NCI-H1105 treated with DMSO at 0.1 percent for 48 hours (cell line): ENCODE results near the gene TYR.
"Not testable (repeated sequence)": the region's sequence is repeated elsewhere in the genome, so short reads cannot be mapped to it uniquely, and the experiment has no call there.

ENCODE experiments used
- DNase-seq: peaks from one replicate; lab custom pipeline; 2025; lab: John Stamatoyannopoulos, UW

The TYR gene

GRCh38 chr11:89272540-89273088 is 94.9 kb downstream of the TYR start:
- not testable (repeated sequence) for DNase-seq

GRCh38 chr11:89273220-89273619 is 95.5 kb downstream of the TYR start:
- DNase-seq: not testable (repeated sequence)

- no peak for DNase-seq
Measured at GRCh38 chr11:89275966-89276365, 98.3 kb downstream of the TYR start.

- DNase-seq: no peak
Measured at GRCh38 chr11:89279176-89279575, 101.5 kb downstream of the TYR start.

- not testable (repeated sequence) for DNase-seq
Measured at GRCh38 chr11:89281032-89281677, 103.5 kb downstream of the TYR start.

GRCh38 chr11:89286601-89287000 is 108.9 kb downstream of the TYR start:
- DNase-seq: not testable (repeated sequence)

- DNase-seq: not testable (repeated sequence)
Measured at GRCh38 chr11:89288004-89288403, 110.3 kb downstream of the TYR start.

- no peak for DNase-seq
Measured at GRCh38 chr11:89293965-89294679, 116.4 kb downstream of the TYR start.

GRCh38 chr11:89295023-89295422 is 117.3 kb downstream of the TYR start:
- DNase-seq: not testable (repeated sequence)

GRCh38 chr11:89303029-89303428 is 125.4 kb downstream of the TYR start:
- DNase-seq: not testable (repeated sequence)

GRCh38 chr11:89308272-89308671 is 130.6 kb downstream of the TYR start:
- DNase-seq: not testable (repeated sequence)

GRCh38 chr11:89309321-89309985 is 131.8 kb downstream of the TYR start:
- DNase-seq: not testable (repeated sequence)

GRCh38 chr11:89310607-89311006 is 132.9 kb downstream of the TYR start:
- peak; percentile 55 for DNase-seq

- DNase-seq: no peak
Measured at GRCh38 chr11:89321401-89321800, 143.7 kb downstream of the TYR start.

GRCh38 chr11:89327885-89328284 is 150.2 kb downstream of the TYR start:
- DNase-seq: no peak

- DNase-seq: not testable (repeated sequence)
Measured at GRCh38 chr11:89331940-89332339, 154.3 kb downstream of the TYR start.

GRCh38 chr11:89333704-89334103 is 156.0 kb downstream of the TYR start:
- peak; percentile 25 for DNase-seq

- peak; percentile 5 for DNase-seq
Measured at GRCh38 chr11:89337100-89337650, 159.5 kb downstream of the TYR start.

- not testable (repeated sequence) for DNase-seq
Measured at GRCh38 chr11:89338073-89338472, 160.4 kb downstream of the TYR start.

GRCh38 chr11:89340450-89340849 is 162.8 kb downstream of the TYR start:
- not testable (repeated sequence) for DNase-seq

- DNase-seq: not testable (repeated sequence)
Measured at GRCh38 chr11:89342880-89343572, 165.4 kb downstream of the TYR start.
